Ishikawa (cell line): ENCODE data around the gene NTNG2.

Source experiments
- CEBPB ChIP-seq: IDR thresholded peaks from 2 replicates; pipeline ENCODE4 v1.6.1; 2012
- CREB1 ChIP-seq: IDR thresholded peaks from 2 replicates; pipeline ENCODE4 v1.6.1; 2012; ENCODE audit warnings: low read depth
- EGR1 ChIP-seq: IDR thresholded peaks from 2 replicates; pipeline ENCODE4 v1.6.1; 2012
- EP300 ChIP-seq: IDR thresholded peaks from 2 replicates; pipeline ENCODE4 v1.6.1; 2012; ENCODE audit warnings: borderline replicate concordance
- FOXM1 ChIP-seq: IDR thresholded peaks from 2 replicates; pipeline ENCODE4 v1.6.1; 2012; ENCODE audit warnings: low read depth, borderline replicate concordance
- MAX ChIP-seq: IDR thresholded peaks from 2 replicates; pipeline ENCODE4 v1.6.1; 2012
- NFIC ChIP-seq: IDR thresholded peaks from 2 replicates; pipeline ENCODE4 v1.6.1; 2012
- RAD21 ChIP-seq: IDR thresholded peaks from 2 replicates; pipeline ENCODE4 v1.6.1; 2012; ENCODE audit warnings: low read depth
- REST ChIP-seq: IDR thresholded peaks from 2 replicates; pipeline ENCODE4 v1.6.1; 2012; ENCODE audit warnings: low read depth, mild to moderate bottlenecking
- TAF1 ChIP-seq: IDR thresholded peaks from 2 replicates; pipeline ENCODE4 v1.6.1; 2012; ENCODE audit warnings: low read depth, mild to moderate bottlenecking
- TCF12 ChIP-seq: IDR thresholded peaks from 2 replicates; pipeline ENCODE4 v1.6.1; 2012; ENCODE audit warnings: low read depth
- TEAD4 ChIP-seq: IDR thresholded peaks from 2 replicates; pipeline ENCODE4 v1.6.1; 2012
- USF1 ChIP-seq: IDR thresholded peaks from 2 replicates; pipeline ENCODE4 v1.6.1; 2012
- YY1 ChIP-seq: IDR thresholded peaks from 2 replicates; pipeline ENCODE4 v1.6.1; 2012; ENCODE audit warnings: low read depth
- ZBTB7A ChIP-seq: IDR thresholded peaks from 2 replicates; pipeline ENCODE4 v1.6.1; 2012; ENCODE audit warnings: low read depth

The NTNG2 gene

GRCh38 chr9:132141344-132141947, 20.4 kb upstream of the NTNG2 start:
- TF ChIP-seq REST (no peak), EGR1 (no peak), EP300 (no peak), CEBPB (no peak), RAD21 (no peak), TAF1 (no peak), USF1 (no peak), FOXM1 (no peak), NFIC (no peak), MAX (no peak), TEAD4 (no peak), YY1 (no peak), CREB1 (no peak), ZBTB7A (no peak), TCF12 (no peak)

GRCh38 chr9:132141948-132142594, 19.8 kb upstream of the NTNG2 start:
- TF ChIP-seq REST (no peak), TEAD4 (no peak), USF1 (no peak), EP300 (no peak), YY1 (no peak), MAX (no peak), ZBTB7A (no peak), FOXM1 (no peak), NFIC (no peak), TAF1 (no peak), EGR1 (no peak), CEBPB (no peak), CREB1 (no peak), RAD21 (no peak), TCF12 (no peak)

- TF ChIP-seq REST (no peak), RAD21 (no peak), CREB1 (no peak), USF1 (no peak), TAF1 (no peak), TCF12 (no peak), FOXM1 (no peak), YY1 (no peak), MAX (no peak), EGR1 (no peak), CEBPB (no peak), ZBTB7A (no peak), NFIC (no peak), EP300 (no peak), TEAD4 (no peak)
Observed at GRCh38 chr9:132142924-132143323, 18.9 kb upstream of the NTNG2 start.
